ENCODE results near the gene RPE.

GRCh38 chr2:210004881-210005280 is 2.4 kb downstream of the RPE start:
- no peak for TF ChIP-seq CTCF (IDR thresholded peaks at IDR 0.05; ENCODE audit: borderline replicate concordance, extremely low read depth, low read length, poor library complexity, severe bottlenecking)
- no peak for TF ChIP-seq EZH2 (IDR thresholded peaks at IDR 0.05; ENCODE audit: borderline replicate concordance, low read depth, low read length, severe bottlenecking)
